Eye (tissue), 1 donor: ENCODE data around the gene ANKRD11.
"Not testable (repeated sequence)": the region's sequence is repeated elsewhere in the genome, so short reads cannot be mapped to it uniquely, and the experiment has no call there.

Source experiments
- DNase-seq: peaks from one replicate; pipeline ENCODE4 v3.0.0-alpha.2; 2015

The ANKRD11 gene

GRCh38 chr16:89400740-89401139 lies 89.6 kb downstream of the ANKRD11 start:
- DNase-seq = no peak

GRCh38 chr16:89398924-89399323 lies 91.4 kb downstream of the ANKRD11 start:
- DNase-seq = no peak

- no peak for DNase-seq
These were observed 93.0 kb downstream of the ANKRD11 start for GRCh38 chr16:89397331-89397861.

GRCh38 chr16:89396156-89396555 lies 94.2 kb downstream of the ANKRD11 start:
- DNase-seq = no peak

- peak; percentile 88 for DNase-seq
These were observed 94.9 kb downstream of the ANKRD11 start for GRCh38 chr16:89395150-89396142.

- DNase-seq = no peak
These were observed 96.5 kb downstream of the ANKRD11 start for GRCh38 chr16:89393738-89394406.

- DNase-seq = no peak
These were observed 97.3 kb downstream of the ANKRD11 start for GRCh38 chr16:89392881-89393737.

GRCh38 chr16:89390224-89390583 lies 100.2 kb downstream of the ANKRD11 start:
- not testable (repeated sequence) for DNase-seq

- DNase-seq = not testable (repeated sequence)
These were observed 100.7 kb downstream of the ANKRD11 start for GRCh38 chr16:89389504-89390223.

GRCh38 chr16:89388536-89388935 lies 101.8 kb downstream of the ANKRD11 start:
- no peak for DNase-seq

GRCh38 chr16:89386306-89387185 lies 103.8 kb downstream of the ANKRD11 start:
- no peak for DNase-seq

GRCh38 chr16:89385712-89386111 lies 104.6 kb downstream of the ANKRD11 start:
- DNase-seq = no peak

- DNase-seq = no peak
These were observed 106.1 kb downstream of the ANKRD11 start for GRCh38 chr16:89384282-89384681.

- DNase-seq = peak; percentile 71
These were observed 107.0 kb downstream of the ANKRD11 start for GRCh38 chr16:89383095-89384003.

GRCh38 chr16:89382555-89382954 lies 107.8 kb downstream of the ANKRD11 start:
- DNase-seq = not testable (repeated sequence)

- no peak for DNase-seq
These were observed 108.6 kb downstream of the ANKRD11 start for GRCh38 chr16:89381788-89382187.

GRCh38 chr16:89380681-89381080 lies 109.7 kb downstream of the ANKRD11 start:
- no peak for DNase-seq

- DNase-seq = no peak
These were observed 111.2 kb downstream of the ANKRD11 start for GRCh38 chr16:89378947-89379771.

- no peak for DNase-seq
These were observed 112.9 kb downstream of the ANKRD11 start for GRCh38 chr16:89377453-89377848.
